K562 (cell line): ENCODE results near the gene RHBG. TPM values are rescaled to one million over a fixed set of nuclear protein-coding genes. Genes with fewer than 3 reads are reported as not detected.

Source experiments
- CHD1 ChIP-seq: fragments of 200-600 bp; sonication (generic); IDR thresholded peaks from one replicate; pipeline ENCODE4 v1.6.1; 2012; ENCODE audit warnings: mild to moderate bottlenecking, moderate library complexity, low read length, inconsistent platforms
- DPF2 ChIP-seq: fragments of 450-650 bp; IDR thresholded peaks from 2 replicates; pipeline ENCODE4 v1.6.1; 2016
- RBBP5 ChIP-seq: fragments of 200-600 bp; sonication (generic); IDR thresholded peaks from 2 replicates; pipeline ENCODE4 v1.6.1; 2012; ENCODE audit warnings: borderline replicate concordance, mild to moderate bottlenecking, low read length, control low read depth, inconsistent platforms; ENCODE audit not compliant: insufficient read depth, poor library complexity, severe bottlenecking
- ZNF408 ChIP-seq: fragments of 250-450 bp; sonication (Bioruptor Pico); IDR thresholded peaks from 2 replicates; pipeline ENCODE4 v1.4.0; 2020; ENCODE audit warnings: low read depth, mild to moderate bottlenecking, moderate library complexity
- ZNF75A ChIP-seq: fragments of 450-650 bp; formaldehyde crosslinking; IDR thresholded peaks from 2 replicates; pipeline ENCODE4 v1.4.0; 2020; ENCODE audit warnings: mild to moderate bottlenecking
- ZSCAN32 ChIP-seq: fragments of 450-650 bp; formaldehyde crosslinking; IDR thresholded peaks from 2 replicates; pipeline ENCODE4 v1.4.0; 2020; ENCODE audit warnings: mild to moderate bottlenecking, moderate library complexity
- polyA plus RNA-seq, 8 experiments: library from polyadenylated mRNA; depleted of rRNA in 4 of 8; stranded (reverse) in 5 of 8; unstranded in 3 of 8; fragments of >200 nt; fragmentation: Nextera tagmentation in 2 of 8; fragmentation: Illumina TruSeq in 1 of 8; extraction: Ambion mirVana in 2 of 8; extraction: Trizol in 1 of 8; gene quantifications; 2 replicates each; pipeline versions ENCODE4 v1.2.1 to v1.2.3, GENCODE V29; 2011 to 2014; ENCODE audit warnings: inconsistent platforms in 1 of 8, missing spikeins in 1 of 8
- total RNA-seq, 7 experiments: library from RNA; depleted of rRNA in 6 of 7; stranded (reverse); fragments of >200 nt in 6 of 7; fragmentation: Illumina TruSeq in 2 of 7; extraction: Trizol in 2 of 7; gene quantifications; 2 replicates each; pipeline versions ENCODE4 v1.2.1 to v1.2.3, GENCODE V29; 2011 to 2021; ENCODE audit warnings: low replicate concordance in 1 of 7
- TF ChIP-seq, protein P1 (sequence below), 3 experiments: fragments of 200-800 bp in 1 of 3; sonication (Bioruptor generic) in 1 of 3; sonication (generic) in 1 of 3; formaldehyde crosslinking in 1 of 3; IDR thresholded peaks; 2 replicates each; pipeline versions ENCODE4 v1.6.1 to v1.8.0; 2016 to 2022; ENCODE audit warnings: mild to moderate bottlenecking in 2 of 3, missing compliant biosample characterization in 2 of 3, missing genetic modification characterization in 2 of 3, missing genetic modification reagents in 1 of 3
- TF ChIP-seq, protein P2 (sequence below): sonication (generic); formaldehyde crosslinking; IDR thresholded peaks from 2 replicates; pipeline ENCODE4 v1.8.0; 2023; ENCODE audit warnings: mild to moderate bottlenecking, missing genetic modification reagents
- TF ChIP-seq, protein P3 (sequence below), 2 experiments: fragments of 150-350 bp in 1 of 2; IDR thresholded peaks; 2 replicates each; pipeline ENCODE4 v1.6.1; 2012 to 2016; ENCODE audit warnings: low read depth in 2 of 2, low read length in 2 of 2, mild to moderate bottlenecking in 1 of 2, moderate library complexity in 1 of 2
- TF ChIP-seq, protein P4 (sequence below): fragments of 250-450 bp; sonication (Bioruptor Pico); IDR thresholded peaks from 2 replicates; pipeline ENCODE4 v1.8.0; 2021; ENCODE audit warnings: mild to moderate bottlenecking, moderate library complexity
- TF ChIP-seq, protein P5 (sequence below): IDR thresholded peaks from 2 replicates; pipeline ENCODE4 v1.6.1; 2016; ENCODE audit warnings: missing genetic modification characterization, missing compliant biosample characterization

The RHBG gene
- total and polyA plus RNA-seq, 9 of the 15 experiments (the other 6 are each of a cell fraction or from before 2014, with no cell fraction given), result not detected

DNA sequence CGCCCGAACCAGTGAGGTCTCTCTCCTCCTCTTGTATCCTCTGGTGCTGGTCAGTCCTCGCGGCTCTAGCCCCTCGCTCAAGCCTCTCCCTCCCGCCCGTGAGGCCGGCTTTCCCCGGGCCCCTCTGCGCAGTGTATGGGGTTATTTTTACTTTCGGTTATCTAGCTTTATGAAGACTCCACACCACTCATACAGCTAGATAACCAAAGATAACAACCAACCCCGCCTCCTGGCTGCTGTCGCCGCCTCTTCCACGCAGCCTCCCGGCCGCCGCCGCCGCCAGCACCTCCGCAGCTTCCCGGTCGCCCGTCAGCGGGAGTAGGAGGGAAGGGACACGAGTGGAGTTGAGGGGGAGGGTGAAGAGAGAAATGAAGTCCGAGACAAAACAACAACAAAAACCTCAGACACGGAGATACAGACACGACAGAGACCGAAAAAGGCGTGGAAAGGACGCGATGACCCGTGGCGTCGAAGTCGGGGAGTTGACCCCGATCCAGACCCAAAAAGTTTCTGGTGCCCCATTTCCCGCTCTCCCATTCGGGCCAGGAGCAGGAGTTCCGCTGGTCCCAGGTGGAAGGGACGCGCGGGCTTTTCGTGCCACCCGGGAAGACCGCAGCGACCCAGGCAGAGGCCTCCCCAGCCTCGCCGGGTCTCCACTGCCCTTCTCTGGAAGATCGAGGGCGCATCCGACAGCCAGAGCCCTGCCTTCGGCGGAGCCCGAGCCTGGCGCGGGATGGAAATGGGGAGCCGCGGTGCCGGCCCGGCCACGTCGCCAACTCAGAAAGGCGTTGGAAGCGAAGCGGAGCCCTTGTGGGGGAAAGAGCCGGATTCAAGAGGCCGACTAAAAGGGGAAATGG lies 51.4 kb downstream of the RHBG start (continued):
- TF ChIP-seq, protein P1, sequence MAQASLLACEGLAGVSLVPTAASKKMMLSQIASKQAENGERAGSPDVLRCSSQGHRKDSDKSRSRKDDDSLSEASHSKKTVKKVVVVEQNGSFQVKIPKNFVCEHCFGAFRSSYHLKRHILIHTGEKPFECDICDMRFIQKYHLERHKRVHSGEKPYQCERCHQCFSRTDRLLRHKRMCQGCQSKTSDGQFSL (CRISPR knock-in tag; IDR thresholded peaks at IDR 0.05), result no peak
- TF ChIP-seq, protein P1 (tag; IDR thresholded peaks at IDR 0.05), result peak in 1 of 2 experiments; percentile 6; a peak in 1 of 4 replicates
- TF ChIP-seq, protein P2, sequence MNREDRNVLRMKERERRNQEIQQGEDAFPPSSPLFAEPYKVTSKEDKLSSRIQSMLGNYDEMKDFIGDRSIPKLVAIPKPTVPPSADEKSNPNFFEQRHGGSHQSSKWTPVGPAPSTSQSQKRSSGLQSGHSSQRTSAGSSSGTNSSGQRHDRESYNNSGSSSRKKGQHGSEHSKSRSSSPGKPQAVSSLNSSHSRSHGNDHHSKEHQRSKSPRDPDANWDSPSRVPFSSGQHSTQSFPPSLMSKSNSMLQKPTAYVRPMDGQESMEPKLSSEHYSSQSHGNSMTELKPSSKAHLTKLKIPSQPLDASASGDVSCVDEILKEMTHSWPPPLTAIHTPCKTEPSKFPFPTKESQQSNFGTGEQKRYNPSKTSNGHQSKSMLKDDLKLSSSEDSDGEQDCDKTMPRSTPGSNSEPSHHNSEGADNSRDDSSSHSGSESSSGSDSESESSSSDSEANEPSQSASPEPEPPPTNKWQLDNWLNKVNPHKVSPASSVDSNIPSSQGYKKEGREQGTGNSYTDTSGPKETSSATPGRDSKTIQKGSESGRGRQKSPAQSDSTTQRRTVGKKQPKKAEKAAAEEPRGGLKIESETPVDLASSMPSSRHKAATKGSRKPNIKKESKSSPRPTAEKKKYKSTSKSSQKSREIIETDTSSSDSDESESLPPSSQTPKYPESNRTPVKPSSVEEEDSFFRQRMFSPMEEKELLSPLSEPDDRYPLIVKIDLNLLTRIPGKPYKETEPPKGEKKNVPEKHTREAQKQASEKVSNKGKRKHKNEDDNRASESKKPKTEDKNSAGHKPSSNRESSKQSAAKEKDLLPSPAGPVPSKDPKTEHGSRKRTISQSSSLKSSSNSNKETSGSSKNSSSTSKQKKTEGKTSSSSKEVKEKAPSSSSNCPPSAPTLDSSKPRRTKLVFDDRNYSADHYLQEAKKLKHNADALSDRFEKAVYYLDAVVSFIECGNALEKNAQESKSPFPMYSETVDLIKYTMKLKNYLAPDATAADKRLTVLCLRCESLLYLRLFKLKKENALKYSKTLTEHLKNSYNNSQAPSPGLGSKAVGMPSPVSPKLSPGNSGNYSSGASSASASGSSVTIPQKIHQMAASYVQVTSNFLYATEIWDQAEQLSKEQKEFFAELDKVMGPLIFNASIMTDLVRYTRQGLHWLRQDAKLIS, result 0 out of 2 replicates have a peak, but pooled peaks have one; percentile 83
- TF ChIP-seq DPF2 (0 out of 2 replicates have a peak, but pooled peaks have one; percentile 26), RBBP5 (peak; percentile 31), CHD1 (peak; percentile 45), ZSCAN32 (CRISPR knock-in tag) (no peak), ZNF75A (no peak), ZNF408 (CRISPR knock-in tag) (no peak)
- TF ChIP-seq, protein P3, sequence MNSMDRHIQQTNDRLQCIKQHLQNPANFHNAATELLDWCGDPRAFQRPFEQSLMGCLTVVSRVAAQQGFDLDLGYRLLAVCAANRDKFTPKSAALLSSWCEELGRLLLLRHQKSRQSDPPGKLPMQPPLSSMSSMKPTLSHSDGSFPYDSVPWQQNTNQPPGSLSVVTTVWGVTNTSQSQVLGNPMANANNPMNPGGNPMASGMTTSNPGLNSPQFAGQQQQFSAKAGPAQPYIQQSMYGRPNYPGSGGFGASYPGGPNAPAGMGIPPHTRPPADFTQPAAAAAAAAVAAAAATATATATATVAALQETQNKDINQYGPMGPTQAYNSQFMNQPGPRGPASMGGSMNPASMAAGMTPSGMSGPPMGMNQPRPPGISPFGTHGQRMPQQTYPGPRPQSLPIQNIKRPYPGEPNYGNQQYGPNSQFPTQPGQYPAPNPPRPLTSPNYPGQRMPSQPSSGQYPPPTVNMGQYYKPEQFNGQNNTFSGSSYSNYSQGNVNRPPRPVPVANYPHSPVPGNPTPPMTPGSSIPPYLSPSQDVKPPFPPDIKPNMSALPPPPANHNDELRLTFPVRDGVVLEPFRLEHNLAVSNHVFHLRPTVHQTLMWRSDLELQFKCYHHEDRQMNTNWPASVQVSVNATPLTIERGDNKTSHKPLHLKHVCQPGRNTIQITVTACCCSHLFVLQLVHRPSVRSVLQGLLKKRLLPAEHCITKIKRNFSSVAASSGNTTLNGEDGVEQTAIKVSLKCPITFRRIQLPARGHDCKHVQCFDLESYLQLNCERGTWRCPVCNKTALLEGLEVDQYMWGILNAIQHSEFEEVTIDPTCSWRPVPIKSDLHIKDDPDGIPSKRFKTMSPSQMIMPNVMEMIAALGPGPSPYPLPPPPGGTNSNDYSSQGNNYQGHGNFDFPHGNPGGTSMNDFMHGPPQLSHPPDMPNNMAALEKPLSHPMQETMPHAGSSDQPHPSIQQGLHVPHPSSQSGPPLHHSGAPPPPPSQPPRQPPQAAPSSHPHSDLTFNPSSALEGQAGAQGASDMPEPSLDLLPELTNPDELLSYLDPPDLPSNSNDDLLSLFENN (IDR thresholded peaks at IDR 0.05; ENCODE audit: low read depth in 2 of 2, low read length in 2 of 2), result no peak
- TF ChIP-seq, protein P4, sequence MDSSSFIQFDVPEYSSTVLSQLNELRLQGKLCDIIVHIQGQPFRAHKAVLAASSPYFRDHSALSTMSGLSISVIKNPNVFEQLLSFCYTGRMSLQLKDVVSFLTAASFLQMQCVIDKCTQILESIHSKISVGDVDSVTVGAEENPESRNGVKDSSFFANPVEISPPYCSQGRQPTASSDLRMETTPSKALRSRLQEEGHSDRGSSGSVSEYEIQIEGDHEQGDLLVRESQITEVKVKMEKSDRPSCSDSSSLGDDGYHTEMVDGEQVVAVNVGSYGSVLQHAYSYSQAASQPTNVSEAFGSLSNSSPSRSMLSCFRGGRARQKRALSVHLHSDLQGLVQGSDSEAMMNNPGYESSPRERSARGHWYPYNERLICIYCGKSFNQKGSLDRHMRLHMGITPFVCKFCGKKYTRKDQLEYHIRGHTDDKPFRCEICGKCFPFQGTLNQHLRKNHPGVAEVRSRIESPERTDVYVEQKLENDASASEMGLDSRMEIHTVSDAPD (CRISPR knock-in tag), result no peak
- TF ChIP-seq, protein P5, sequence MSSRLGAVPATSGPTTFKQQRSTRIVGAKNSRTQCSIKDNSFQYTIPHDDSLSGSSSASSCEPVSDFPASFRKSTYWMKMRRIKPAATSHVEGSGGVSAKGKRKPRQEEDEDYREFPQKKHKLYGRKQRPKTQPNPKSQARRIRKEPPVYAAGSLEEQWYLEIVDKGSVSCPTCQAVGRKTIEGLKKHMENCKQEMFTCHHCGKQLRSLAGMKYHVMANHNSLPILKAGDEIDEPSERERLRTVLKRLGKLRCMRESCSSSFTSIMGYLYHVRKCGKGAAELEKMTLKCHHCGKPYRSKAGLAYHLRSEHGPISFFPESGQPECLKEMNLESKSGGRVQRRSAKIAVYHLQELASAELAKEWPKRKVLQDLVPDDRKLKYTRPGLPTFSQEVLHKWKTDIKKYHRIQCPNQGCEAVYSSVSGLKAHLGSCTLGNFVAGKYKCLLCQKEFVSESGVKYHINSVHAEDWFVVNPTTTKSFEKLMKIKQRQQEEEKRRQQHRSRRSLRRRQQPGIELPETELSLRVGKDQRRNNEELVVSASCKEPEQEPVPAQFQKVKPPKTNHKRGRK (tag), result peak; percentile 58; the same call in 1 of the 2 replicates
